A549 treated with ZK216348 at 1 μM for 4 hours (cell line): Measurements from ENCODE around the gene MRC2. TPM values are rescaled to one million over a fixed set of nuclear protein-coding genes. Genes with fewer than 3 reads are reported as not detected.

Experiments
- total RNA-seq: library from RNA; stranded (reverse); fragments of 200-300 nt; extraction: Qiagen RNA extraction; gene quantifications from 5 replicates; pipeline ENCODE4 v1.2.3, GENCODE V29; 2022; ENCODE audit warnings: low read depth

The MRC2 gene
- 25.8 to 66.0 TPM (median 53.9 TPM) in 5 replicates for total RNA-seq

DNA sequence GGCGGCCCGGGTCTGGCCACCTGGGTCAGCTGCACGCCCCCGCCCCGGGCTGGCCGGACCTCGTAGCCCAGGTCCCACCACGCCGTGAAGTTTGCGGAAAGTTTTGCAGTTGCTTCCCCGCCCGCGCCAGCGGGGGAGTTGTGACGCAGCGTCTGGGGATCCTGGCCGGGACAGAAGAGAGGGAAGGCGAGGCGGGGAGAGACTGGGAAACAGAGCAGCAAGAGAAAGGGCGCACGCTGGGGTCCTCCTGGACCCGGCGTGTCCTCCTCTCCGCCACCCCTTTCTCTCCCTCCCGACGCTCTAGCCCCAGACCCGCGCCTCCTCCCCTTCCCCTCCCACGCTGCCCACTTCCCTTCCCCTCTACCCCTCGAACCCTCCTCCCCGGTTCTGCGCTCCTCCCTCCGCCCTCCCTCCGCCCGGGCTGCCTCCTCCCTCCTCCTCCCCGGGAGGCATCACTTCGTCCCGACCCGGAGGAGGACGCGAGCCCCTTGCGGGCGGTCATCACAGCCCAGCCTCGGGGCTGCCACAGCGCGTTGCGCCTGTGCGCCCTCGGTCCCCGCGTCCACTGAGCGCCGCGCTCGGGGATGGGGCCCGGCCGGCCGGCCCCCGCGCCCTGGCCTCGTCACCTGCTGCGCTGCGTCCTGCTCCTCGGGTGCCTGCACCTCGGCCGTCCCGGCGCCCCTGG lies at the start of gene MRC2:
TSS of gene MRC2 (plus strand) at position 452 of the 685 bp plus-strand sequence. CDS start at position 585, 133 bp downstream.

Other genes with a start within 250 kb of the MRC2 start
- gene EFCAB3, start 247.1 kb upstream of the MRC2 start, total RNA-seq, result not detected in 5 replicates
- gene METTL2A, start 203.8 kb upstream of the MRC2 start, total RNA-seq, result 26.1 to 31.7 TPM (median 29.0 TPM) in 5 replicates
- gene TLK2, start 148.8 kb upstream of the MRC2 start, total RNA-seq, result 27.6 to 42.7 TPM (median 30.3 TPM) in 5 replicates
- 0.47 to 1.9 TPM (median 1.5 TPM) in 5 replicates for gene MARCHF10, start 180.6 kb downstream of the MRC2 start, total RNA-seq